Measurements from ENCODE around the gene ITGB3BP. TPM values are rescaled to one million over a fixed set of nuclear protein-coding genes. Genes with fewer than 3 reads are reported as not detected.

The ITGB3BP gene
- total RNA-seq, 1 donor from 2014 or later: 40.3 TPM

DNA sequence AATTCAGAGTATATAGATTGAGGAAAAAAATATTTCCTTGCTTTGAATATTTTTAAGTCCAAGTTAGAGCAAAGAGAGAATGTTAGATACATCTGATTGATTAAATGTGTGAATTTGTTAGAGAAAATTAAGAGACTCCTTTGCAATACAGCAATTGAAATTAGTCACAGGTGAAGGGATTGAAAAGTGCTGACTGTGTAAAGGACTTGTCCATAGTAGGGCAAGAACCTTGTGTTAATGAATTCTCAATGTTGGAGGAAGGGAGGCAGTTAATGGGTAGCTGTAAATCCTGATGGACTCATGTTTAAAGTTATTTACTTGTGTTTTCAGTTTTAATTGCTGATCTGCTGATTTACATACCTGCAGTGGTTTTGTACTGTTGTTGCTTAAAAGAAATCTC lies 117.0 kb downstream of the ITGB3BP start:
- Mint-ChIP-seq H3K27ac (no peak overlapping the region), H3K4me3 (ENCODE audit: low read depth) (no peak overlapping the region), H3K27me3 (no peaks in the 10 kb centered on the region), H3K36me3 (ENCODE audit: insufficient read depth) (peaks cover 6% of the 10 kb centered on the region), H3K4me1 (ENCODE audit: low read depth) (peaks cover 5% of the 10 kb centered on the region), H3K9me3 (ENCODE audit: low read depth) (no peaks in the 10 kb centered on the region)
- TF ChIP-seq, protein P1, sequence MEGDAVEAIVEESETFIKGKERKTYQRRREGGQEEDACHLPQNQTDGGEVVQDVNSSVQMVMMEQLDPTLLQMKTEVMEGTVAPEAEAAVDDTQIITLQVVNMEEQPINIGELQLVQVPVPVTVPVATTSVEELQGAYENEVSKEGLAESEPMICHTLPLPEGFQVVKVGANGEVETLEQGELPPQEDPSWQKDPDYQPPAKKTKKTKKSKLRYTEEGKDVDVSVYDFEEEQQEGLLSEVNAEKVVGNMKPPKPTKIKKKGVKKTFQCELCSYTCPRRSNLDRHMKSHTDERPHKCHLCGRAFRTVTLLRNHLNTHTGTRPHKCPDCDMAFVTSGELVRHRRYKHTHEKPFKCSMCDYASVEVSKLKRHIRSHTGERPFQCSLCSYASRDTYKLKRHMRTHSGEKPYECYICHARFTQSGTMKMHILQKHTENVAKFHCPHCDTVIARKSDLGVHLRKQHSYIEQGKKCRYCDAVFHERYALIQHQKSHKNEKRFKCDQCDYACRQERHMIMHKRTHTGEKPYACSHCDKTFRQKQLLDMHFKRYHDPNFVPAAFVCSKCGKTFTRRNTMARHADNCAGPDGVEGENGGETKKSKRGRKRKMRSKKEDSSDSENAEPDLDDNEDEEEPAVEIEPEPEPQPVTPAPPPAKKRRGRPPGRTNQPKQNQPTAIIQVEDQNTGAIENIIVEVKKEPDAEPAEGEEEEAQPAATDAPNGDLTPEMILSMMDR (IDR thresholded peaks at IDR 0.05; ENCODE audit: unreplicated experiment): no peak
- no peak for DNase-seq (ENCODE audit: low spot score, unreplicated experiment)

DNA sequence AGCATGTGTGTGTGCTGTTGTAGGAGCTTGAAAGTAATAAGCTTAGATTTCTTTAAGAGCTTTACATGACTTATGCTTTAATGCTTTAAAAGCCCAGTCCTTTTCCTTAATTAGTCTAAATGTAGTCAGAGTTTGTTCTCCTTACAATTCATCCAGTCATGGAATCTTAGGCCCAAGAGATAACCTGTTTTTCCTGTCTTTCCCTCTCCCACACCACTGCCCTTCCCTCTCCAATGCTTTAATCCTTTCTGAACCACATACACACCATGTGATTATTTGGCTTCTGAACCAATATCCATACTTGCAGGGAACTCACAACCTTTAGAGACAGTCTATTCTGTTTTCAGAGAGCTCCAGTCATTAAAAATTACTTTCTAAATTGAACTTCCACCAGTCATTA lies 118.0 kb downstream of the ITGB3BP start:
- TF ChIP-seq, protein P1 (IDR thresholded peaks at IDR 0.05; ENCODE audit: unreplicated experiment): no peak
- H3K4me3 Mint-ChIP-seq (ENCODE audit: low read depth): no peak overlapping the region
- peak overlapping the region; percentile 9 for H3K27ac Mint-ChIP-seq
- peaks cover 6% of the 10 kb centered on the region for H3K36me3 Mint-ChIP-seq (ENCODE audit: insufficient read depth)
- H3K27me3 Mint-ChIP-seq: no peaks in the 10 kb centered on the region
- peaks cover 5% of the 10 kb centered on the region for H3K4me1 Mint-ChIP-seq (ENCODE audit: low read depth)
- no peaks in the 10 kb centered on the region for H3K9me3 Mint-ChIP-seq (ENCODE audit: low read depth)
- no peak for DNase-seq (ENCODE audit: low spot score, unreplicated experiment)

DNA sequence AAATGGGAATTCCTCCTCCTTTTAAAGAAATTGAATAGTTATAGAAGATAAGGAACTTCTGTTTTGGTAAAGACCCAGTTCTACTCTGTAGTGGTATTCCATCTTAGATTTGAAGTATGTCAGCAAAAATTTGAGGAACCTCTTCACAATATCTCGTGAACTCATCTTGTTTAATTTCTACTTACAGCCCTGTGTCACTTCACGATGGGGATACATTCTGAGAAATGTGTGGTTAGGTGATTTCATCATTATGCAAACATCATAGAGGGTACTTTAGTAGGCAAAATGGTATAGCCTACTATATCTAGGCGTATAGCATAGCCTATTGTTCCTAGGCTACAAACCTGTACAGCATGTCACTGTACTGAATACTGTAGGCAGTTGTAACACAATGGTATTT lies 119.6 kb downstream of the ITGB3BP start:
- DNase-seq (ENCODE audit: low spot score, unreplicated experiment): no peak
- Mint-ChIP-seq H3K27me3 (no peaks in the 10 kb centered on the region), H3K9me3 (ENCODE audit: low read depth) (no peaks in the 10 kb centered on the region), H3K4me1 (ENCODE audit: low read depth) (peaks cover 5% of the 10 kb centered on the region), H3K27ac (no peak overlapping the region), H3K4me3 (ENCODE audit: low read depth) (no peak overlapping the region), H3K36me3 (ENCODE audit: insufficient read depth) (peaks cover 9% of the 10 kb centered on the region)
- TF ChIP-seq, protein P1 (IDR thresholded peaks at IDR 0.05; ENCODE audit: unreplicated experiment): no peak

DNA sequence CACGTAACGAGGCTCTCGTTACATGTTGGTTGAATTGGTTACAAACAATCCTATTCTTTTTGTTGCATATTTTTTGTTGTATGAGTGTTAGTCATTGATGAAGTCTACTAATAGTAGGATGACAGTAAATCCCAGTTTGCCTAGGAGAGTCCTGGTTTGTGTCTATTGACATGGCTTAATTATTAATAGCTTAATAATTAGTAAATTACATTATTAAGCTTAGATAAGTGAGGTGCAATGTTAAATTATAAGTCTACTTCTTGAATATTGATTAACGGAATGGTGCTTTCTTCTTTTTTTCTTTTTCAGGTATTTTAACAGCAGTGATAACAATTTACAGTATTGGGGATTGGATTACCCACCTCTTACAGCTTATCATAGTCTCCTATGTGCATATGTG lies 121.1 kb downstream of the ITGB3BP start:
- TF ChIP-seq, protein P1 (IDR thresholded peaks at IDR 0.05; ENCODE audit: unreplicated experiment): no peak
- no peak overlapping the region for H3K27ac Mint-ChIP-seq
- no peaks in the 10 kb centered on the region for H3K9me3 Mint-ChIP-seq (ENCODE audit: low read depth)
- no peaks in the 10 kb centered on the region for H3K27me3 Mint-ChIP-seq
- H3K36me3 Mint-ChIP-seq (ENCODE audit: insufficient read depth): peaks cover 10% of the 10 kb centered on the region
- no peak overlapping the region for H3K4me3 Mint-ChIP-seq (ENCODE audit: low read depth)
- DNase-seq (ENCODE audit: low spot score, unreplicated experiment): no peak
- peaks cover 5% of the 10 kb centered on the region for H3K4me1 Mint-ChIP-seq (ENCODE audit: low read depth)

Other genes starting within 250 kb of the ITGB3BP start
- not detected in 2 replicates for gene FOXD3, start 200.7 kb downstream of the ITGB3BP start, total RNA-seq
- 22.6 and 24.2 TPM in 2 replicates for gene ALG6, start 155.6 kb downstream of the ITGB3BP start, total RNA-seq
- gene EFCAB7, start 300 bp upstream of the ITGB3BP start, total RNA-seq: 13.5 and 14.6 TPM in 2 replicates
- gene PGM1, start 70.2 kb upstream of the ITGB3BP start, total RNA-seq: 31.1 and 34.5 TPM in 2 replicates

Data from progenitor cell of endocrine pancreas (in vitro differentiated cells).